RCC 7860 (cell line): ENCODE results near the gene PTPRT.
"Not testable (repeated sequence)": the region's sequence is repeated elsewhere in the genome, so short reads cannot be mapped to it uniquely, and the experiment has no call there.

ENCODE experiments used
- DNase-seq: peaks from one replicate; pipeline ENCODE4 v3.0.0-alpha.2; 2015; ENCODE audit warnings: low spot score
- FAIRE-seq: peaks from 2 replicates; lab custom pipeline; 2012; peaks lifted over from hg19 to GRCh38; lab: Jason Lieb, UNC

The PTPRT gene

GRCh38 chr20:42923348-42923918, 266.3 kb downstream of the PTPRT start:
- FAIRE-seq (no peak), DNase-seq (no peak)

- DNase-seq (no peak), FAIRE-seq (no peak)
These were observed 268.9 kb downstream of the PTPRT start for GRCh38 chr20:42920776-42921175.

- DNase-seq = no peak
- no peak for FAIRE-seq
These were observed 270.4 kb downstream of the PTPRT start for GRCh38 chr20:42919316-42919715.

- no peak for DNase-seq
These were observed 274.6 kb downstream of the PTPRT start for GRCh38 chr20:42915081-42915480.

GRCh38 chr20:42914302-42914701, 275.4 kb downstream of the PTPRT start:
- FAIRE-seq (no peak), DNase-seq (no peak)

More at GRCh38 chr20:42915081-42915480, 274.6 kb downstream of the PTPRT start:
- no peak for FAIRE-seq

GRCh38 chr20:42910808-42911207, 278.9 kb downstream of the PTPRT start:
- FAIRE-seq, DNase-seq: not testable (repeated sequence)

- FAIRE-seq = no peak
- DNase-seq = no peak
These were observed 282.0 kb downstream of the PTPRT start for GRCh38 chr20:42907730-42908129.

GRCh38 chr20:42906120-42906519, 283.6 kb downstream of the PTPRT start:
- FAIRE-seq (no peak), DNase-seq (no peak)

GRCh38 chr20:42902509-42902908, 287.2 kb downstream of the PTPRT start:
- no peak for DNase-seq
- FAIRE-seq = no peak

GRCh38 chr20:42901689-42902440, 287.8 kb downstream of the PTPRT start:
- FAIRE-seq (no peak), DNase-seq (no peak)

GRCh38 chr20:42900764-42901163, 288.9 kb downstream of the PTPRT start:
- DNase-seq = not testable (repeated sequence)

GRCh38 chr20:42895020-42895419, 294.7 kb downstream of the PTPRT start:
- FAIRE-seq = no peak
- no peak for DNase-seq

More at GRCh38 chr20:42900764-42901163, 288.9 kb downstream of the PTPRT start:
- not testable (repeated sequence) for FAIRE-seq

GRCh38 chr20:42894483-42894882, 295.2 kb downstream of the PTPRT start:
- FAIRE-seq (no peak), DNase-seq (no peak)

- FAIRE-seq (no peak), DNase-seq (no peak)
These were observed 300.2 kb downstream of the PTPRT start for GRCh38 chr20:42889517-42889916.

GRCh38 chr20:42887281-42887680, 302.4 kb downstream of the PTPRT start:
- FAIRE-seq = no peak
- DNase-seq = no peak

GRCh38 chr20:42886801-42887200, 302.9 kb downstream of the PTPRT start:
- no peak for FAIRE-seq
- no peak for DNase-seq

GRCh38 chr20:42886046-42886445, 303.7 kb downstream of the PTPRT start:
- FAIRE-seq = no peak
- no peak for DNase-seq

GRCh38 chr20:42875581-42875980, 314.1 kb downstream of the PTPRT start:
- no peak for FAIRE-seq
- no peak for DNase-seq

GRCh38 chr20:42873259-42873658, 316.4 kb downstream of the PTPRT start:
- DNase-seq (no peak), FAIRE-seq (no peak)

GRCh38 chr20:42864116-42864515, 325.6 kb downstream of the PTPRT start:
- FAIRE-seq (no peak), DNase-seq (no peak)

- DNase-seq (no peak), FAIRE-seq (no peak)
These were observed 327.3 kb downstream of the PTPRT start for GRCh38 chr20:42862446-42862845.

- FAIRE-seq = no peak
- no peak for DNase-seq
These were observed 332.3 kb downstream of the PTPRT start for GRCh38 chr20:42857446-42857845.
